Mucosa of stomach (tissue), 1 donor: ENCODE measurements around the gene STEAP2.
"Not testable (repeated sequence)": the region's sequence is repeated elsewhere in the genome, so short reads cannot be mapped to it uniquely, and the experiment has no call there.

Source experiments
- H3K27me3 ChIP-seq: one replicate; pipeline ENCODE4 v1.7.0; 2013; ENCODE audit warnings: mild to moderate bottlenecking, low read length; ENCODE audit not compliant: control insufficient read depth, insufficient read depth
- H3K36me3 ChIP-seq: one replicate; pipeline ENCODE4 v1.7.0; 2013; ENCODE audit warnings: low read length; ENCODE audit not compliant: control insufficient read depth, insufficient read depth
- H3K4me1 ChIP-seq: one replicate; pipeline ENCODE4 v1.7.0; 2013; ENCODE audit warnings: mild to moderate bottlenecking, low read length; ENCODE audit not compliant: control insufficient read depth, insufficient read depth
- H3K4me3 ChIP-seq: one replicate; pipeline ENCODE4 v1.7.0; 2013; ENCODE audit warnings: low read length
- H3K9ac ChIP-seq: one replicate; pipeline ENCODE4 v1.7.0; 2013; ENCODE audit warnings: mild to moderate bottlenecking, low read length, moderate library complexity
- H3K9me3 ChIP-seq: one replicate; pipeline ENCODE4 v1.7.0; 2013; ENCODE audit warnings: mild to moderate bottlenecking, low read length, moderate library complexity; ENCODE audit not compliant: control insufficient read depth
- donor health status: Pancreatic carcinoma.

The STEAP2 gene

GRCh38 chr7:90239625-90240228, 28.2 kb downstream of the STEAP2 start:
- Histone ChIP-seq H3K9me3 (no peaks in the 10 kb centered on the region), H3K27me3 (no peaks in the 10 kb centered on the region), H3K4me1 (peaks cover 5% of the 10 kb centered on the region), H3K9ac (no peak overlapping the region), H3K4me3 (no peak overlapping the region), H3K36me3 (no peaks in the 10 kb centered on the region)

GRCh38 chr7:90242369-90243168, 31.0 kb downstream of the STEAP2 start:
- H3K27me3 ChIP-seq: no peaks in the 10 kb centered on the region
- no peaks in the 10 kb centered on the region for H3K36me3 ChIP-seq
- H3K9me3 ChIP-seq: no peaks in the 10 kb centered on the region
- no peak overlapping the region for H3K9ac ChIP-seq
- no peak overlapping the region for H3K4me3 ChIP-seq
- peaks cover 5% of the 10 kb centered on the region for H3K4me1 ChIP-seq

GRCh38 chr7:90243556-90243955, 32.0 kb downstream of the STEAP2 start:
- Histone ChIP-seq H3K4me3 (no peak overlapping the region), H3K9ac (no peak overlapping the region), H3K4me1 (no peaks in the 10 kb centered on the region), H3K27me3 (no peaks in the 10 kb centered on the region), H3K36me3 (no peaks in the 10 kb centered on the region), H3K9me3 (no peaks in the 10 kb centered on the region)

GRCh38 chr7:90244565-90244908, 33.0 kb downstream of the STEAP2 start:
- Histone ChIP-seq H3K9ac (peak overlapping the region; percentile 82), H3K4me1 (no peaks in the 10 kb centered on the region), H3K27me3 (no peaks in the 10 kb centered on the region), H3K9me3 (no peaks in the 10 kb centered on the region), H3K36me3 (no peaks in the 10 kb centered on the region), H3K4me3 (peak overlapping the region; percentile 73)

DNA sequence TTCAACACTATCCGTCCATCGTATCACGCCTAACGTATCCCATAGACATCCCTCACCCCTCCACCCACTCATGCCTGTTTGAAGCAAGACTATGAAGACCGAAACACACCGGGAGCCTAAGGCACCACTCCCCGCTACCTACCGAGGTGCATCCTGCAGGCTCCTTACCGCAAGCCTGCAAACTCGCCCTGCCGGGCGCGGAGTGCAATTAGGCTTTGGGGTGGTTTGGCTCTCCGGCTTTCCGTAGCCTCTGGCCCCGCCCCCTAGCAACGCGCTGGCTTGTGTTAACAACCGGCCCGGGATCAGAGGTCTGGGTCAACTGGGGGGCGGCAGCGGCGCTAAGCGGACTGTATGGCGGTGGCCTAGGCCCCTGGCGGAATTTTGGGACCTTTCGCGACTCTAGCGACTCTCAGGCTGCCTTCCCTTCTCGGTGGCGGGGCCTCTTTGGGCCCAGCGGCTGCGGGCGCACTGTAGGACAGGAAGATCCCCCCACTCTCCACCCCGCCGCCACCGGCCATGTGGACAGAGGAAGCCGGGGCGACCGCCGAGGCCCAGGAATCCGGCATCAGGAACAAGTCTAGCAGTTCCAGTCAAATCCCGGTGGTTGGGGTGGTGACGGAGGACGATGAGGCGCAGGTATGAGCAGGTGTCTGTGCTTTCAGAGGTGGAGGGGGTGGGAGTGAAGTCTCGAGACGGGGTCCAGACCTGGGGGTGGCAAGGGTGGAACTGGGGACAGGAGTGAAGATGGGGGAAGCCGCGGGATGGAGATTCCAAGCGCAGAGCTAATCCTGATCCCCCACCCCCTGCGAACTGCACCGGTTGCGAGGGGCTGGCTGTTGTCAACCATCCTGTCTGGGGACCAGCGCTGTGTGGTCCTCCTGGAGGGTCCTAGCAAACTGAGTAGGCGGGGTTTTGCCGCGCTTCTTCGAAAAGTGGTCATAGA, 33.6 kb downstream of the STEAP2 start, which contains the start of gene CFAP69:
Gene CFAP69 (plus strand): TSS at position 266 of the 943 bp plus-strand sequence. CDS start 251 bp downstream, at position 517.
- Histone ChIP-seq H3K9me3 (no peaks in the 10 kb centered on the region), H3K27me3 (no peaks in the 10 kb centered on the region), H3K4me3 (peak within 1 kb of the TSS; percentile 73), H3K36me3 (no peaks in the 10 kb centered on the region), H3K9ac (peak within 1 kb of the TSS; percentile 82), H3K4me1 (no peaks in the 10 kb centered on the region)

GRCh38 chr7:90246171-90246570, 34.6 kb downstream of the STEAP2 start:
- Histone ChIP-seq H3K4me1 (no peaks in the 10 kb centered on the region), H3K4me3 (peak overlapping the region; percentile 73), H3K9ac (peak overlapping the region; percentile 82)

GRCh38 chr7:90248706-90249105, 37.2 kb downstream of the STEAP2 start:
- no peaks in the 10 kb centered on the region for H3K4me1 ChIP-seq
- no peak overlapping the region for H3K9ac ChIP-seq
- no peak overlapping the region for H3K4me3 ChIP-seq
- H3K36me3 ChIP-seq: no peaks in the 10 kb centered on the region
- H3K9me3 ChIP-seq: no peaks in the 10 kb centered on the region
- no peaks in the 10 kb centered on the region for H3K27me3 ChIP-seq

More at GRCh38 chr7:90246171-90246570, 34.6 kb downstream of the STEAP2 start:
- H3K9me3 ChIP-seq: no peaks in the 10 kb centered on the region
- H3K27me3 ChIP-seq: no peaks in the 10 kb centered on the region
- H3K36me3 ChIP-seq: no peaks in the 10 kb centered on the region

- Histone ChIP-seq H3K4me1 (no peaks in the 10 kb centered on the region), H3K9ac (no peak overlapping the region), H3K27me3 (no peaks in the 10 kb centered on the region), H3K36me3 (no peaks in the 10 kb centered on the region), H3K4me3 (no peak overlapping the region), H3K9me3 (no peaks in the 10 kb centered on the region)
Measured at GRCh38 chr7:90250601-90251303, 39.2 kb downstream of the STEAP2 start.

DNA sequence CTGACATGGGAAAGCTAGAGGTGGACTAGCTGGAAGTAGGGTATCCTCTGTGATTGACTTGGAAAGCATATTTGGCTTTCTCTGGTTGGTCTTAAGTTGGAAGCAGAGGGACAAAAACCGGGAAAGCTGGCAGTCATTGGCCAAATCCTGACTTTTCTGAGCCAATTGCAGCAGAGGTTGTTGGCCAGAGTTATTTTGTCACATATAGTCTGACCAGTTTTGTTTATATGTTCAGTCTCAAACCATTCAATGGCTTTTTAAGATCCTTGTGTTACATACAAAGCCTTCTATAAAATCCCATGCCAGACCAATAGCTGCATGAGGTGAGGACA, 39.7 kb downstream of the STEAP2 start:
- no peaks in the 10 kb centered on the region for H3K36me3 ChIP-seq
- no peaks in the 10 kb centered on the region for H3K27me3 ChIP-seq
- H3K4me3 ChIP-seq: no peak overlapping the region
- H3K9ac ChIP-seq: no peak overlapping the region
- no peaks in the 10 kb centered on the region for H3K9me3 ChIP-seq
- H3K4me1 ChIP-seq: no peaks in the 10 kb centered on the region

DNA sequence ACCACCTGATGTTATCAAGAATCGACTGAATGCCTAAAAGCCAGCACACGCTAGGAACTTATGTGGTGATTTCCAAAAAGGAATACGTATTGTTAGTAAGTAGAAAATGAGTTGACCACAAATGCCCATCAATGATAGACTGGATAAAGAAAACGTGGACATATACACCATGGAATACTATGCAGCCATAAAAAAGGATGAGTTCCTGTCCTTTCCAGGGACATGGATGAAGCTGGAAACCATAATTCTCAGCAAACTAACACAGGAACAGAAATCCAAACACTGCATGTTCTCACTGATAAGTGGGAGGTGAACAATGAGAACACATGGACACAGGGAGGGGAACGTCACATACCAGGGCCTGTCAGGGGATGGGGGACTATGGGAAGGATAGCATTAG, 44.5 kb downstream of the STEAP2 start:
- H3K36me3 ChIP-seq: not testable (repeated sequence)

GRCh38 chr7:90256778-90257177, 45.2 kb downstream of the STEAP2 start:
- no peaks in the 10 kb centered on the region for H3K9me3 ChIP-seq
- no peaks in the 10 kb centered on the region for H3K4me1 ChIP-seq
- H3K4me3 ChIP-seq: no peak overlapping the region
- no peaks in the 10 kb centered on the region for H3K36me3 ChIP-seq
- H3K27me3 ChIP-seq: no peaks in the 10 kb centered on the region
- no peak overlapping the region for H3K9ac ChIP-seq

More for the DNA sequence above, 44.5 kb downstream of the STEAP2 start:
- not testable (repeated sequence) for H3K27me3 ChIP-seq, H3K4me1 ChIP-seq, H3K9ac ChIP-seq, H3K9me3 ChIP-seq, H3K4me3 ChIP-seq
